ENCODE data around the gene SNAPC2. TPM values are rescaled to one million over a fixed set of nuclear protein-coding genes. Genes with fewer than 3 reads are reported as not detected.

Gene SNAPC2
- total RNA-seq, 1 donor from 2014 or later: 16.8 TPM

DNA sequence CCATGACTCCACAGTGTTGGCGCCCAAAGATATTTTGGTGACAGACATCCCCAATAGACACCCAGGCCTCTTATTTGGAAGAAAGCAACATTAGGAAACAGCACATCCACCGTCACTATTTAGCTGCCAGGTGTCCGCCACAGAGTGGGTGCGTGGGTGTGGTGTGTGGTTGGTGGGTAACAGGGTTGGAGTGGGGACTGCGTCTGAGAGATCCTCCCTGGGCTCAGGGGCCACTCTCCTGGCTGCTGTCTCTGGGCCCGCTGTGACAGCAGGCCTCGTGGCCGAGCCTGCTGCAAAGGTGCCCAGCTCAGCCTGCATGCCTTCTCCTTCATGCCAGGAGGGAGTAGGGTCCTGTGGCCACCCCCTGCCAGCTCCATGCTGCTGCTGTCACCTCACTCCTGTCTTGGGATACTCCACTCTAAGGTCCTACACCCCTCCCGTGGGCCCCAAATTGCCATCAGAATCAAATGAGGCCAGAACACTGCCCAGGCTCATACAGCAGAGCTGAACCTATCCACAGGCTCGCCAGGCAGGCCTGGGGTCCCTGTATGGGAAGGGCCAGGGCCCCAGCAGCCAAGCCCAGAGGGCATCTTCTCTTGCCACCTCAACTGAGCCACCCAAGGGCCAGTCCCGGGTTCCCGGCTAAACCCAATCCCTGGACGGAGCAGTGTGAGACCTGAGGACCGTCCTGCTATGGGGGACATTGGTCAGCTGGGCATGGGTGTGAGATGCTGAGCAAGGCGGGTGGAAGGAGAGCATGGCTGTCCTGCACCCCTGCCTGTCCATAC is 48.1 kb downstream of the SNAPC2 start:
- peaks cover 28% of the 10 kb centered on the region for H3K36me3 Mint-ChIP-seq
- TF ChIP-seq, protein P1, sequence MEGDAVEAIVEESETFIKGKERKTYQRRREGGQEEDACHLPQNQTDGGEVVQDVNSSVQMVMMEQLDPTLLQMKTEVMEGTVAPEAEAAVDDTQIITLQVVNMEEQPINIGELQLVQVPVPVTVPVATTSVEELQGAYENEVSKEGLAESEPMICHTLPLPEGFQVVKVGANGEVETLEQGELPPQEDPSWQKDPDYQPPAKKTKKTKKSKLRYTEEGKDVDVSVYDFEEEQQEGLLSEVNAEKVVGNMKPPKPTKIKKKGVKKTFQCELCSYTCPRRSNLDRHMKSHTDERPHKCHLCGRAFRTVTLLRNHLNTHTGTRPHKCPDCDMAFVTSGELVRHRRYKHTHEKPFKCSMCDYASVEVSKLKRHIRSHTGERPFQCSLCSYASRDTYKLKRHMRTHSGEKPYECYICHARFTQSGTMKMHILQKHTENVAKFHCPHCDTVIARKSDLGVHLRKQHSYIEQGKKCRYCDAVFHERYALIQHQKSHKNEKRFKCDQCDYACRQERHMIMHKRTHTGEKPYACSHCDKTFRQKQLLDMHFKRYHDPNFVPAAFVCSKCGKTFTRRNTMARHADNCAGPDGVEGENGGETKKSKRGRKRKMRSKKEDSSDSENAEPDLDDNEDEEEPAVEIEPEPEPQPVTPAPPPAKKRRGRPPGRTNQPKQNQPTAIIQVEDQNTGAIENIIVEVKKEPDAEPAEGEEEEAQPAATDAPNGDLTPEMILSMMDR (IDR thresholded peaks at IDR 0.05; ENCODE audit: unreplicated experiment): no peak
- no peak overlapping the region for H3K27ac Mint-ChIP-seq
- H3K9me3 Mint-ChIP-seq: no peaks in the 10 kb centered on the region
- no peaks in the 10 kb centered on the region for H3K27me3 Mint-ChIP-seq (ENCODE audit: low read depth)
- peaks cover 5% of the 10 kb centered on the region for H3K4me1 Mint-ChIP-seq
- no peak for DNase-seq (ENCODE audit: low spot score in 2 of 2, unreplicated experiment in 2 of 2)
- H3K4me3 Mint-ChIP-seq: no peak overlapping the region

DNA sequence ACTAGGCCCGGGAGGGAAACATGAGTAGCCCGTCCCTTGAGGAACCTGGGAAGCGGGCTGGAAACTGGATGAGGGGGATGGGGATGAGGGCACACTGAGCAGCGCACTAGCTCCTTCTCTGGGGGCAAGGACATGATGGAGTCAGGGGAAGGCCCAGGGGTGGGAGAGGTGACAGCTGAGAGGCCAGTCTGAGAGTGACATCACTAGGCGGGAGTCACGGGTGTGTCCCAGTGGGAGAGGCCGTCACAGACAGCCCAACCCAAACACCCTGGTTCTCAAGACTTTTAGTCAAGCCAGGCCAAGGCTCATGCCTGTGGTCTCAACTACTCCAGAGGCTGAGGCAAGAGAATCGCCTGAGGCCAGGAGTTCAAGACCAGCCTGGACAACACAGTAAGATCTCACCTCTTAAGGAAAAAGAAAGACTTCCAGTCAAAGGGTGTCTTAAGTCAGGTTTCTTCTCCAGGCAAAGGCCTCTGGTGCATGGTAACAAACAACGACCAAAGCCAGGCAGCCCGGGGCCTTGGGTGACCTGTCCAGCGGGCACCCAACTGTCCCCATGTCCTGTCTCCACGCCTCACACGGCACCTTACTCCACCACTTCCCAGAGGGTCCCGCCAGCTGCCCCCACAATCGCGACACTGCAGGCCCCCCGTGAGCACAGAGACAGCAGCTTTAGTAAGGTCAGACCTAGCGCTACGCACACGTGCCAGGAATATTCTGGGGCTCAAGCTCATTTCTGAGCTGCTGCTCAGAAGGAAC is 48.8 kb downstream of the SNAPC2 start:
- H3K4me3 Mint-ChIP-seq: no peak overlapping the region

DNA sequence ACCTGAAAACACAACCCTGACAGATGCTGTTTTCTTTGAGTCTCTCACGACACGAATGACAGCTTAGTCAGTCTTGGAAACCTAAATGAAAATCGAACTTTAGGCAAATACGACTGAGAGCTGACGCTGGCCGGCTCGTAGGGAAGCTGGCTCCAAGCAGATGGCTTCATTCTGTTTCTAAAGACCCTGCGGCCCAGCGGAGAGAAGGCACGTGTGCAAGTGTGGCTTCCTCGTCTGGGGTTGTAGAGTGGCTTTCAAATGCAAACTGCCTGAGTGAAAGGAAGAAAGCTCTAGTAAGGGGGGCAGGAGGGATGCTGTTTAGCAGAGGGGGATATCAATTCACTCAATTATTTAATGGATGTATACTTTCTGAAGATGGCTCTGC is 49.4 kb downstream of the SNAPC2 start:
- H3K9me3 Mint-ChIP-seq: no peaks in the 10 kb centered on the region
- TF ChIP-seq, protein P1 (IDR thresholded peaks at IDR 0.05; ENCODE audit: unreplicated experiment): no peak
- H3K36me3 Mint-ChIP-seq: peaks cover 36% of the 10 kb centered on the region
- H3K27ac Mint-ChIP-seq: peak overlapping the region; percentile 25
- DNase-seq (ENCODE audit: low spot score in 2 of 2, unreplicated experiment in 2 of 2): no peak
- H3K4me3 Mint-ChIP-seq: no peak overlapping the region
- H3K4me1 Mint-ChIP-seq: peaks cover 5% of the 10 kb centered on the region
- no peaks in the 10 kb centered on the region for H3K27me3 Mint-ChIP-seq (ENCODE audit: low read depth)

More for the DNA sequence above, 48.8 kb downstream of the SNAPC2 start:
- peaks cover 5% of the 10 kb centered on the region for H3K4me1 Mint-ChIP-seq
- DNase-seq (ENCODE audit: low spot score in 2 of 2, unreplicated experiment in 2 of 2): no peak
- no peaks in the 10 kb centered on the region for H3K9me3 Mint-ChIP-seq
- TF ChIP-seq, protein P1 (IDR thresholded peaks at IDR 0.05; ENCODE audit: unreplicated experiment): no peak
- no peaks in the 10 kb centered on the region for H3K27me3 Mint-ChIP-seq (ENCODE audit: low read depth)
- H3K36me3 Mint-ChIP-seq: peaks cover 31% of the 10 kb centered on the region
- H3K27ac Mint-ChIP-seq: no peak overlapping the region

DNA sequence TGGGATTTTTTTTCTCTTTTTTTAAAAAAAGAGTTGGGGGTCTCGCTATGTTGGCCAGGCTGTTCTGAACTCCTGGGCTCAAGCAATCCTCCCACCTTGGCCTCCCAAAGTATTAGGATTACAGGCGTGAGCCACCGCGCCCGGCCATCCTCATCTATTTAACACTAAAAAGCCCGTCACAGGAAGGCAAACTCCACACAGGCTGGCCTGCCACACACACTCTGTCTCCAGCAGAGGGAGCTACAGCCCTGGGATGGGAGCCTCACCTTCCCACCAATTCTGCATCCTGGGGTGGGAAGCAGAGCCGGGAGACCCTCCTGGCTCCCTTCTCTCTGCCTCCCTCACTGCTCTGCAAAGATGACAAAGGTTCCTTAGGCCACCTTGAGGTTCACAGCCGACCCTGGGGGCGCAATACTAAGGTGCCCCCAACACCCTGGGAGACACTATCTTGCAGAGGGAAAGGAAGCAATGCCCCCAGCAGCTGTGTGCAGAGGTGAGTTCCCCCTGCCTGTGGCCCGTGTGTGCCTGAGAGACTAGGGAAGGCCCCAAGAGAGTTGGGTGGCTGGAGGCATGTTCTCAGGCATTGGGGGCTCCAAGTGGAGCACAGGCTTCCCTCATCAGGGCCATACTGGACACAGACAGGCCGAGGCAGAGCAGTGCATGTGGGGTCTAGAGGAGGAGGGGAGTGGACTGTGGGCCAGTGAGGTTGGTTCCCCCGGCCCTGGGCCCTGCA is 50.7 kb downstream of the SNAPC2 start:
- no peak overlapping the region for H3K4me3 Mint-ChIP-seq
- H3K4me1 Mint-ChIP-seq: no peaks in the 10 kb centered on the region
- no peak overlapping the region for H3K27ac Mint-ChIP-seq
- DNase-seq (ENCODE audit: low spot score in 2 of 2, unreplicated experiment in 2 of 2): peak in 1 of 2 experiments; percentile 59
- TF ChIP-seq, protein P1 (IDR thresholded peaks at IDR 0.05; ENCODE audit: unreplicated experiment): peak; percentile 48
- no peaks in the 10 kb centered on the region for H3K9me3 Mint-ChIP-seq
- H3K27me3 Mint-ChIP-seq (ENCODE audit: low read depth): no peaks in the 10 kb centered on the region
- H3K36me3 Mint-ChIP-seq: peaks cover 32% of the 10 kb centered on the region

DNA sequence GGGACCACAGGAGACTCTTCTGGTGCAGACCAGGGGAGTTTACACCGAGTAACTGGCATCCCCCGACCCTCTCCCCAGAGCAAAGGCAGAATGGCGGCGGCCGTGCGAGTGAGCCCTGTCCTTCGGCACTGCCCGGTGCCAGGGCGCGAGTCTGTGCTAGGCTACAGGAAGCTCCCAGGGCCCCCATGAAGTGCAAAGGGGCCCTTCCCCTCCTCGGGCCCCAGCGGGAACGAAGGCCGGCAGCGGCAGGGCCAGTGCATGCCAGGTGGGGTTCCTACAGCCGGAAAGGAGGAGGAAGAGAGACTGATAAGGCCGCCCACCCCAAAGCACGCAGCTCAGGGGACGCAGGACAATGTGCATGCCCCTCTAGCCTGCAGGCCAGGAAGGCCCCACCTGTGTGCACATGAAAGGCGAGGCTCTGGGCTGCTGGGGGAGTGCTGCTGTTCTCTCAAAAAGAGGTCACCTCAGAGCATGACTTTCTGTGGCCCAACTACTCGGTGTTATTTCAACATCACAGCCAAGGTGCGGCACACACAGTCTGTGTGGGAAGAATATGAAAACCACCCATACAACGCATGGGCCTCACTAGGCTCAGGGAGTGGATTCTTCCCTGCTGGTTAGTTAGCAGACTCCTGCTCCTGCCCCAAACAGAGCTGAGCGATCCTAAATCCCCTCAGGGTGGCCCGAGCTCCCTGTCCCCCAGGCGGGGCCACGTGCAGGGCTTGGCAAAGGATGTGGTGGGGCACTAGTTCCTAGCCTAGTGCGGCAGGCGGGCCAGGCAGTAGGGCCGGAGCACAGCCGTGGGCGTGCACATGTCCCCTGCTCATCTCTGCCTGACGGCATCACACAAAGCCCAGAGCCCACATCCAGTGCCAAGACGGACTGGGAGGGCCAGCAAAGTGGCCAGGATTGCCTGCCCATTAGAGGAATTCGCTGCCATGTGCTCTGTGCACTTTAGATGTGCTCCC is 51.7 kb downstream of the SNAPC2 start:
- Mint-ChIP-seq H3K36me3 (peaks cover 30% of the 10 kb centered on the region), H3K27ac (no peak overlapping the region), H3K27me3 (ENCODE audit: low read depth) (no peaks in the 10 kb centered on the region), H3K4me3 (no peak overlapping the region), H3K9me3 (no peaks in the 10 kb centered on the region), H3K4me1 (no peaks in the 10 kb centered on the region)
- TF ChIP-seq, protein P1 (IDR thresholded peaks at IDR 0.05; ENCODE audit: unreplicated experiment): no peak
- no peak for DNase-seq (ENCODE audit: low spot score in 2 of 2, unreplicated experiment in 2 of 2)
